ENCODE results near the gene RNH1. TPM values are rescaled to one million over a fixed set of nuclear protein-coding genes. Genes with fewer than 3 reads are reported as not detected.

The RNH1 gene
- total RNA-seq, 5 donors from 2014 or later (not counting 1 experiment from before 2014, with no cell fraction given): 126 to 141 (median 131) TPM

DNA sequence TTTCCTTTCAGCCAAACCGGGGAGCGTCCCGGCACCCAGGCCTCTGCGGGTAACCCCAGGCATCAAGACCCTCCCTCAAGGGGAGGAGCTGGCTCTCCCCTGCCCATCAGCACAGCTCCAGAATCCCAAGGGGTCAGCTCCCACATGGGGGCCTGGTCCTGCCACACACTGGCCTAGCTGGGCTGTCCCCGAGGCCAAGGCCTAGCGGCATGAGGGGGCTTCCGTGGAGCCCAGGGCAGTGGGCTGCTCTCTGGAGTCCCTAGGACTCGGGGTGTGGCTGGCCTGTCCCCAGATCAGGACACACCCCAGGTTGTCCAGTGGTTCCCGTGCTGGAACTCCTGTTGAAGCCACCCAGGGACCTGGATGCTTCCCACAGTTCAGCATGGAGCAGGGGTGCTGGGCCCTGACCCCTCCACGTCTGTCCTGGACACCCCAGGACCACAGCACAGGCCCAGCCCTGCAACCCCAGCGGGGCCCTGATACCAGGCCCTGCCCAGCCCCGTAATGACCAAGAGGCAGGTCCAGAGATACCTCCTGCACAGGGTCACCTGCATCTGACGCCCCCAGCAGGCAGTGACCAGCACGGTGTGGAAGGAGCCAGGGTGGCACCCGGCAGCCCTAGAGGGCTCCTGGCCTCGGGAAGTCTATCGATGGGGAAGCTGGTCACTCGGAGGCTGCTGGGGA is 22.8 kb upstream of the RNH1 start:
- H3K27ac ChIP-seq (ENCODE audit: low read length): no peak overlapping the region
- no peaks in the 10 kb centered on the region for H3K27me3 Mint-ChIP-seq
- H3K4me3 ChIP-seq (ENCODE audit: control insufficient read depth in 1 of 2, extremely low read depth in 1 of 2, low read length in 1 of 2): no peak overlapping the region
- DNase-seq (no peak), ATAC-seq (replicated peaks in 1 of 4) (no peak)
- CTCF ChIA-PET: no interaction called here
- no peak overlapping the region for H3K4me3 Mint-ChIP-seq
- 90% methylated on average over 17 of the region's 18 CpGs for WGBS (ENCODE audit: insufficient coverage)
- peaks cover 6% of the 10 kb centered on the region for H3K36me3 Mint-ChIP-seq
- H3K27ac Mint-ChIP-seq: no peak overlapping the region
- no peaks in the 10 kb centered on the region for H3K9me3 Mint-ChIP-seq
- peaks cover 7 to 25% of the 10 kb centered on the region in 2 donors for H3K36me3 ChIP-seq (ENCODE audit: control insufficient read depth in 2 of 2, extremely low read depth in 1 of 2, insufficient read depth in 1 of 2, low read length in 1 of 2)
- peaks cover 0 to 7% (median 3%) of the 10 kb centered on the region in 3 donors for H3K4me1 Mint-ChIP-seq
- POLR2A ChIA-PET: no interaction called here
- no peaks in the 10 kb centered on the region for H3K9me3 ChIP-seq
- H3K4me1 ChIP-seq (ENCODE audit: control insufficient read depth in 1 of 2, extremely low read depth in 1 of 2, insufficient read depth in 2 of 2, low read length in 2 of 2): peaks cover 0 to 20% of the 10 kb centered on the region in 2 experiments
- no peaks in the 10 kb centered on the region for H3K27me3 ChIP-seq (replicated peaks in 1 of 2; ENCODE audit: control insufficient read depth in 2 of 2, extremely low read depth in 1 of 2, insufficient read depth in 2 of 2, low read length in 1 of 2)

GRCh38 chr11:528815-529727 is 22.0 kb upstream of the RNH1 start:
- Mint-ChIP-seq H3K36me3 (peaks cover 6% of the 10 kb centered on the region), H3K9me3 (no peaks in the 10 kb centered on the region), H3K4me3 (no peak overlapping the region), H3K4me1 (peaks cover 0 to 6% (median 3%) of the 10 kb centered on the region in 3 donors), H3K27ac (no peak overlapping the region), H3K27me3 (no peaks in the 10 kb centered on the region)
- H3K4me1 ChIP-seq (ENCODE audit: control insufficient read depth in 1 of 2, extremely low read depth in 1 of 2, insufficient read depth in 2 of 2, low read length in 2 of 2): peaks cover 0 to 12% of the 10 kb centered on the region in 2 experiments
- ChIA-PET POLR2A (no interaction called here), CTCF (no interaction called here)
- H3K4me3 ChIP-seq (ENCODE audit: control insufficient read depth in 1 of 2, extremely low read depth in 1 of 2, low read length in 1 of 2): no peak overlapping the region
- DNase-seq (no peak), ATAC-seq (replicated peaks in 1 of 4) (no peak)
- H3K27me3 ChIP-seq (replicated peaks in 1 of 2; ENCODE audit: control insufficient read depth in 2 of 2, extremely low read depth in 1 of 2, insufficient read depth in 2 of 2, low read length in 1 of 2): no peaks in the 10 kb centered on the region
- 87% methylated on average over 29 of the region's 29 CpGs for WGBS (ENCODE audit: insufficient coverage)
- no peaks in the 10 kb centered on the region for H3K9me3 ChIP-seq
- H3K27ac ChIP-seq (ENCODE audit: low read length): no peak overlapping the region
- peaks cover 7 to 25% of the 10 kb centered on the region in 2 donors for H3K36me3 ChIP-seq (ENCODE audit: control insufficient read depth in 2 of 2, extremely low read depth in 1 of 2, insufficient read depth in 1 of 2, low read length in 1 of 2)

- H3K36me3 ChIP-seq (ENCODE audit: control insufficient read depth in 2 of 2, extremely low read depth in 1 of 2, insufficient read depth in 1 of 2, low read length in 1 of 2): peaks cover 7 to 19% of the 10 kb centered on the region in 2 donors
- Mint-ChIP-seq H3K27me3 (no peaks in the 10 kb centered on the region), H3K4me1 (peaks cover 0 to 2% (median 0%) of the 10 kb centered on the region in 3 donors), H3K27ac (no peak overlapping the region), H3K4me3 (no peak overlapping the region), H3K36me3 (peaks cover 6% of the 10 kb centered on the region), H3K9me3 (no peaks in the 10 kb centered on the region)
- 90% methylated on average over 25 of the region's 30 CpGs for WGBS (ENCODE audit: insufficient coverage)
- ATAC-seq (replicated peaks in 1 of 4) (no peak), DNase-seq (no peak)
- CTCF ChIA-PET: interaction anchor here in 1 of 2 donors (0.7 kb wide), 1 partner anchor 19 kb away, joined by 4 read pairs; no protein-coding TSS in a partner anchor
- no peak overlapping the region for H3K27ac ChIP-seq (ENCODE audit: low read length)
- no peaks in the 10 kb centered on the region for H3K9me3 ChIP-seq
- no peaks in the 10 kb centered on the region for H3K27me3 ChIP-seq (replicated peaks in 1 of 2; ENCODE audit: control insufficient read depth in 2 of 2, extremely low read depth in 1 of 2, insufficient read depth in 2 of 2, low read length in 1 of 2)
- H3K4me1 ChIP-seq (ENCODE audit: control insufficient read depth in 1 of 2, extremely low read depth in 1 of 2, insufficient read depth in 2 of 2, low read length in 2 of 2): peaks cover 0 to 4% of the 10 kb centered on the region in 2 experiments
- POLR2A ChIA-PET: no interaction called here
- H3K4me3 ChIP-seq (ENCODE audit: control insufficient read depth in 1 of 2, extremely low read depth in 1 of 2, low read length in 1 of 2): no peak overlapping the region
Observed at GRCh38 chr11:528166-528814, 21.2 kb upstream of the RNH1 start.

- no peak overlapping the region for H3K4me3 Mint-ChIP-seq
- H3K27me3 Mint-ChIP-seq: no peaks in the 10 kb centered on the region
- CTCF ChIA-PET: no interaction called here
- H3K4me1 ChIP-seq (ENCODE audit: control insufficient read depth in 1 of 2, extremely low read depth in 1 of 2, insufficient read depth in 2 of 2, low read length in 2 of 2): no peaks in the 10 kb centered on the region
- POLR2A ChIA-PET: no interaction called here
- no peaks in the 10 kb centered on the region for H3K9me3 Mint-ChIP-seq
- H3K4me1 Mint-ChIP-seq: no peaks in the 10 kb centered on the region
- no peak overlapping the region for H3K27ac Mint-ChIP-seq
- ATAC-seq (replicated peaks in 1 of 4): no peak
- H3K27me3 ChIP-seq (replicated peaks in 1 of 2; ENCODE audit: control insufficient read depth in 2 of 2, extremely low read depth in 1 of 2, insufficient read depth in 2 of 2, low read length in 1 of 2): no peaks in the 10 kb centered on the region
- H3K36me3 Mint-ChIP-seq: no peaks in the 10 kb centered on the region
- WGBS (ENCODE audit: insufficient coverage): 87% methylated on average over 16 of the region's 17 CpGs
- H3K9me3 ChIP-seq: no peaks in the 10 kb centered on the region
- DNase-seq: no peak
- H3K36me3 ChIP-seq (ENCODE audit: control insufficient read depth in 2 of 2, extremely low read depth in 1 of 2, insufficient read depth in 1 of 2, low read length in 1 of 2): peaks cover 2 to 3% of the 10 kb centered on the region in 2 donors
- H3K4me3 ChIP-seq (ENCODE audit: control insufficient read depth in 1 of 2, extremely low read depth in 1 of 2, low read length in 1 of 2): no peak overlapping the region
- H3K27ac ChIP-seq (ENCODE audit: low read length): no peak overlapping the region
Observed at GRCh38 chr11:526192-526591, 19.1 kb upstream of the RNH1 start.

DNA sequence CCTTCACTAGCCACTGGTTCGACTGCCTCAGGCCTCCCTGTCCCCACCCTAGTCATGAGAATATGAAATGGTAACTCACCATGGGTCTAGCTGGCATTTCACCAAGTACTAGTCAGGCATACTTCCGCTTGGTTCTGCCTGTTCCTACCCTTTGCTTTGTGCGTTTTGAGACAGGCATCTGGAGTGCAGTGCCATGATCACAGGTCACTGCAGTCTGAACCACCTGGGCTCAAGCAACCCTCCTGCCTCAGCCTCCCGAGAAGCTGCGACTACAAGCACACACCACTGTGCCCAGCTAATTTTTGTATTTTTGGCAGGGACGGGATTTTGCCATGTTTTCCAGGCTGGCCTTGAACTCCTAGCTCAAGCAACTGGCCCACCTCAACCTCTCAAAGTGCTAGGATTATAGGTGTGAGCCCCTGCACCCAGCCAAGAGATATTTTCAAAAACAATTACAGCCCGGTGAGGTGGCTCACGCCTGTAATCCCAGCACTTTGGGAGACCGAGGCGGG is 14.2 kb upstream of the RNH1 start:
- Mint-ChIP-seq H3K4me3 (no peak overlapping the region), H3K4me1 (peaks cover 4 to 7% (median 5%) of the 10 kb centered on the region in 3 donors), H3K9me3 (peaks cover 0 to 3% (median 0%) of the 10 kb centered on the region in 3 donors), H3K27me3 (no peaks in the 10 kb centered on the region), H3K36me3 (no peaks in the 10 kb centered on the region), H3K27ac (no peak overlapping the region)
- ChIA-PET POLR2A (interaction anchor here in 1 of 2 donors (0.5 kb wide), 1 partner anchor 191 kb away, joined by 5 read pairs; no protein-coding TSS in a partner anchor), CTCF (no interaction called here)
- DNase-seq: no peak
- H3K27me3 ChIP-seq (replicated peaks in 1 of 2; ENCODE audit: control insufficient read depth in 2 of 2, extremely low read depth in 1 of 2, insufficient read depth in 2 of 2, low read length in 1 of 2): no peaks in the 10 kb centered on the region
- H3K9me3 ChIP-seq: no peaks in the 10 kb centered on the region
- 94% methylated on average over 5 of the region's 10 CpGs for WGBS (ENCODE audit: insufficient coverage)
- H3K4me1 ChIP-seq (ENCODE audit: control insufficient read depth in 1 of 2, extremely low read depth in 1 of 2, insufficient read depth in 2 of 2, low read length in 2 of 2): peaks cover 2 to 7% of the 10 kb centered on the region in 2 experiments
- no peak overlapping the region for H3K27ac ChIP-seq (ENCODE audit: low read length)
- no peak overlapping the region for H3K4me3 ChIP-seq (ENCODE audit: control insufficient read depth in 1 of 2, extremely low read depth in 1 of 2, low read length in 1 of 2)
- no peaks in the 10 kb centered on the region for H3K36me3 ChIP-seq (ENCODE audit: control insufficient read depth in 2 of 2, extremely low read depth in 1 of 2, insufficient read depth in 1 of 2, low read length in 1 of 2)
- ATAC-seq (replicated peaks in 1 of 4): no peak

Data from T-cell (primary cell).